ENCODE measurements around the gene NGB. TPM values are rescaled to one million over a fixed set of nuclear protein-coding genes. Genes with fewer than 3 reads are reported as not detected.
"Not testable (repeated sequence)": the region's sequence is repeated elsewhere in the genome, so short reads cannot be mapped to it uniquely, and the experiment has no call there.

The NGB gene
- total RNA-seq = not detected in 3 replicates
- long read RNA-seq = 0 reads

GRCh38 chr14:77271113-77271710, at the start of gene NGB:
TSS of gene NGB (minus strand) at chr14:77271206. CDS start at chr14:77270937, 269 bp downstream.
- Mint-ChIP-seq H3K27me3 (ENCODE audit: low read depth) (peaks cover 34% of the 10 kb centered on the region), H3K4me1 (ENCODE audit: low read depth) (peaks cover 6% of the 10 kb centered on the region), H3K36me3 (ENCODE audit: low read depth) (peaks cover 11% of the 10 kb centered on the region), H3K9me3 (ENCODE audit: low read depth) (peaks cover 5% of the 10 kb centered on the region), H3K4me3 (ENCODE audit: unreplicated experiment) (peak within 1 kb of the TSS; percentile 35), H3K27ac (ENCODE audit: unreplicated experiment) (no peak within 1 kb of the TSS)
- peak; percentile 72 for DNase-seq (ENCODE audit: low spot score)
- TF ChIP-seq CTCF (IDR thresholded peaks at IDR 0.05) = no peak

- Mint-ChIP-seq H3K9me3 (ENCODE audit: low read depth) (no peaks in the 10 kb centered on the region), H3K27me3 (ENCODE audit: low read depth) (no peaks in the 10 kb centered on the region), H3K27ac (ENCODE audit: unreplicated experiment) (peak within 1 kb of the TSS; percentile 100), H3K4me1 (ENCODE audit: low read depth) (peaks cover 44% of the 10 kb centered on the region), H3K36me3 (ENCODE audit: low read depth) (no peaks in the 10 kb centered on the region), H3K4me3 (ENCODE audit: unreplicated experiment) (peak within 1 kb of the TSS; percentile 98)
- TF ChIP-seq CTCF (IDR thresholded peaks at IDR 0.05) = peak; percentile 80
- peak; percentile 98 for DNase-seq (ENCODE audit: low spot score)
Observed at GRCh38 chr14:77320238-77320935, 49.4 kb upstream of the NGB start, which contains the start of gene POMT2. TSS of gene POMT2 (minus strand) at chr14:77320883. CDS start at chr14:77320681, 202 bp downstream.

DNA sequence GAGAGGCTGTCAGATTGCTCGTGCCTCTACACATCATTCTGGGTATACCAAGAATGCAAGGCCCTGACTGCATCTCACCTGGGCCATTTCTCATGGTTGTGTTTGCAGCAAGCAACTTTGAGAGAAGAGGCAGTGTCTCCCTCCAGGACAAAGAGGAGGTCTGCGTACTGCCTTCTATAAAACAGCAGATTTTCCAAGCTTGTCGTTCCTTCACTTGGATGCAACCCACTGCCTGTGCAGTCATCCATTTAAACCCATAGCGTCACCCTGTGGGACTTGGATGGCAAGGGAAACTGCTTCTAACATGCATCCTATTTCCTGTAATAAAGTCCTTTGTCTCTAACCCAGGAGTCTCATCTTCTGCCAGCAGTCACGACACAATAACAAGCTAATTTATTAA, 48.4 kb upstream of the NGB start:
- TF ChIP-seq CTCF (IDR thresholded peaks at IDR 0.05) = no peak
- H3K4me1 Mint-ChIP-seq (ENCODE audit: low read depth) = peaks cover 52% of the 10 kb centered on the region
- DNase-seq (ENCODE audit: low spot score) = no peak
- no peaks in the 10 kb centered on the region for H3K27me3 Mint-ChIP-seq (ENCODE audit: low read depth)
- H3K9me3 Mint-ChIP-seq (ENCODE audit: low read depth) = no peaks in the 10 kb centered on the region
- H3K27ac Mint-ChIP-seq (ENCODE audit: unreplicated experiment) = peak overlapping the region; percentile 52
- H3K4me3 Mint-ChIP-seq (ENCODE audit: unreplicated experiment) = peak overlapping the region; percentile 98
- no peaks in the 10 kb centered on the region for H3K36me3 Mint-ChIP-seq (ENCODE audit: low read depth)

GRCh38 chr14:77318756-77319155, 47.8 kb upstream of the NGB start:
- H3K27ac Mint-ChIP-seq (ENCODE audit: unreplicated experiment); DNase-seq (ENCODE audit: low spot score); H3K27me3 Mint-ChIP-seq (ENCODE audit: low read depth); H3K4me3 Mint-ChIP-seq (ENCODE audit: unreplicated experiment); H3K36me3 Mint-ChIP-seq (ENCODE audit: low read depth); H3K9me3 Mint-ChIP-seq (ENCODE audit: low read depth): not testable (repeated sequence)
- peaks cover 59% of the 10 kb centered on the region for H3K4me1 Mint-ChIP-seq (ENCODE audit: low read depth)

- no peak for DNase-seq (ENCODE audit: low spot score)
- Mint-ChIP-seq H3K36me3 (ENCODE audit: low read depth) (no peaks in the 10 kb centered on the region), H3K27ac (ENCODE audit: unreplicated experiment) (no peak overlapping the region), H3K4me1 (ENCODE audit: low read depth) (peaks cover 64% of the 10 kb centered on the region), H3K4me3 (ENCODE audit: unreplicated experiment) (no peak overlapping the region), H3K27me3 (ENCODE audit: low read depth) (no peaks in the 10 kb centered on the region), H3K9me3 (ENCODE audit: low read depth) (no peaks in the 10 kb centered on the region)
- no peak for TF ChIP-seq CTCF (IDR thresholded peaks at IDR 0.05)
Observed at GRCh38 chr14:77318006-77318553, 47.1 kb upstream of the NGB start.
